Gastroesophageal sphincter (tissue), 4 donors: ENCODE measurements around the gene GPC1. TPM values are rescaled to one million over a fixed set of nuclear protein-coding genes. Genes with fewer than 3 reads are reported as not detected.

Source experiments
- ATAC-seq: fragments of 150-250 bp; one replicate; pipeline ENCODE4 v1.9.1; 2016; ENCODE audit warnings: mild to moderate bottlenecking, moderate library complexity
- H3K27ac ChIP-seq, 4 donors: fragments of 200-600 bp; sonication (generic) in 3 of 4; 1 replicate in 3 of 4; 2 replicates in 1 of 4; pipeline ENCODE4 v1.5.1; 2016 to 2019
- H3K27me3 ChIP-seq: fragments of 200-600 bp; sonication (generic); one replicate; pipeline ENCODE4 v1.5.1; 2019
- H3K36me3 ChIP-seq, 2 donors: fragments of 200-600 bp; sonication (generic); one replicate each; pipeline ENCODE4 v1.5.1; 2019; ENCODE audit warnings: control low read depth in 1 of 2
- H3K4me1 ChIP-seq, 3 donors: fragments of 200-600 bp; sonication (generic); 1 replicate in 2 of 3; 2 replicates in 1 of 3; pipeline ENCODE4 v1.5.1; 2016 to 2019; ENCODE audit warnings: control low read depth in 2 of 3
- H3K4me3 ChIP-seq, 2 donors: fragments of 200-600 bp; sonication (generic); one replicate each; pipeline ENCODE4 v1.5.1; 2019; ENCODE audit warnings: mild to moderate bottlenecking in 1 of 2, moderate library complexity in 1 of 2
- H3K9me3 ChIP-seq, 3 donors: fragments of 200-600 bp; sonication (generic); one replicate each; pipeline ENCODE4 v1.5.1; 2017 to 2019; ENCODE audit warnings: control low read depth in 2 of 3
- CTCF ChIP-seq, 4 experiments: fragments of 200-600 bp in 2 of 4; fragments of 450-650 bp in 2 of 4; sonication (generic) in 1 of 4; IDR thresholded peaks; one replicate each; pipeline ENCODE4 v1.5.1; 2017 to 2019; ENCODE audit warnings: antibody characterized with exemption in 4 of 4, mild to moderate bottlenecking in 2 of 4, moderate library complexity in 2 of 4
- EP300 ChIP-seq: sonication (generic); formaldehyde crosslinking; IDR thresholded peaks from one replicate; pipeline ENCODE4 v1.6.1; 2017; ENCODE audit warnings: antibody characterized with exemption, mild to moderate bottlenecking
- POLR2A ChIP-seq, 2 donors: fragments of 450-650 bp; IDR thresholded peaks; one replicate each; pipeline ENCODE4 v1.6.1; 2017; ENCODE audit warnings: antibody characterized with exemption in 2 of 2, mild to moderate bottlenecking in 2 of 2, moderate library complexity in 1 of 2
- POLR2AphosphoS5 ChIP-seq: sonication (generic); formaldehyde crosslinking; IDR thresholded peaks from one replicate; pipeline ENCODE4 v1.6.1; 2017; ENCODE audit warnings: antibody characterized with exemption
- WGBS, 2 donors: methylation state at CpG; one replicate each; pipeline ENCODE4 v1.1.5; 2018; ENCODE audit warnings: low coverage in 1 of 2; 5-methylcytosine and 5-hydroxymethylcytosine counted together
- total RNA-seq, 4 donors: library from RNA; depleted of rRNA; stranded (reverse); fragments of >200 nt; gene quantifications; one replicate each; pipeline ENCODE4 v1.1.0, GENCODE V29; 2016

The GPC1 gene
- total RNA-seq, 4 donors from 2014 or later: 22.5 to 73.9 (median 43.3) TPM

GRCh38 chr2:240466579-240467148, 31.2 kb downstream of the GPC1 start:
- H3K27me3 ChIP-seq: peaks cover 3% of the 10 kb centered on the region
- WGBS, 2 donors: no CpG with 5 or more reads among the region's 19 CpGs
- ATAC-seq: no peak
- H3K4me3 ChIP-seq: no peak overlapping the region
- H3K4me1 ChIP-seq: no peaks in the 10 kb centered on the region
- H3K9me3 ChIP-seq: no peaks in the 10 kb centered on the region
- H3K27ac ChIP-seq: no peak overlapping the region
- peaks cover 0 to 54% of the 10 kb centered on the region in 2 donors for H3K36me3 ChIP-seq
- TF ChIP-seq CTCF (IDR thresholded peaks at IDR 0.05) (no peak), EP300 (no peak), POLR2A (IDR thresholded peaks at IDR 0.05) (no peak), POLR2AphosphoS5 (no peak)

- no peaks in the 10 kb centered on the region for H3K4me1 ChIP-seq
- no peak overlapping the region for H3K4me3 ChIP-seq
- no CpG with 5 or more reads among the region's 12 CpGs for WGBS, 2 donors
- no peak overlapping the region for H3K27ac ChIP-seq
- peaks cover 0 to 3% (median 0%) of the 10 kb centered on the region in 3 donors for H3K9me3 ChIP-seq
- TF ChIP-seq EP300: no peak
- TF ChIP-seq POLR2A (IDR thresholded peaks at IDR 0.05): no peak
- no peak for TF ChIP-seq CTCF (IDR thresholded peaks at IDR 0.05)
- no peak for TF ChIP-seq POLR2AphosphoS5
- no peak for ATAC-seq
- peaks cover 3% of the 10 kb centered on the region for H3K27me3 ChIP-seq
- H3K36me3 ChIP-seq: peaks cover 0 to 50% of the 10 kb centered on the region in 2 donors
These were observed 31.7 kb downstream of the GPC1 start for GRCh38 chr2:240467149-240467642.

- Histone ChIP-seq H3K9me3 (peaks cover 0 to 9% (median 0%) of the 10 kb centered on the region in 3 donors), H3K27ac (no peak overlapping the region), H3K4me3 (no peak overlapping the region), H3K27me3 (peaks cover 3% of the 10 kb centered on the region), H3K36me3 (peaks cover 0 to 44% of the 10 kb centered on the region in 2 donors), H3K4me1 (no peaks in the 10 kb centered on the region)
- ATAC-seq: no peak
- 66% methylated on average over 4 of the region's 22 CpGs; no CpG with 5 or more reads in 1 of the 2 donors for WGBS, 2 donors
- TF ChIP-seq POLR2AphosphoS5 (peak; percentile 3), EP300 (no peak)
These were observed 32.3 kb downstream of the GPC1 start for GRCh38 chr2:240467659-240468302.

- Histone ChIP-seq H3K27ac (no peak overlapping the region), H3K4me1 (no peaks in the 10 kb centered on the region), H3K27me3 (peaks cover 3% of the 10 kb centered on the region), H3K4me3 (no peak overlapping the region), H3K36me3 (peaks cover 0 to 36% of the 10 kb centered on the region in 2 donors), H3K9me3 (peaks cover 0 to 14% (median 0%) of the 10 kb centered on the region in 3 donors)
- no peak for ATAC-seq
- WGBS, 2 donors: 73% methylated on average over 4 of the region's 20 CpGs; no CpG with 5 or more reads in 1 of the 2 donors
- TF ChIP-seq POLR2A (IDR thresholded peaks at IDR 0.05): no peak
- TF ChIP-seq EP300: no peak
These were observed 33.1 kb downstream of the GPC1 start for GRCh38 chr2:240468303-240469238.

- TF ChIP-seq POLR2A (IDR thresholded peaks at IDR 0.05) (no peak), CTCF (IDR thresholded peaks at IDR 0.05) (no peak), EP300 (no peak), POLR2AphosphoS5 (no peak)
- ATAC-seq: no peak
- Histone ChIP-seq H3K4me3 (no peak overlapping the region), H3K4me1 (no peaks in the 10 kb centered on the region), H3K27me3 (peaks cover 3% of the 10 kb centered on the region), H3K27ac (no peak overlapping the region), H3K9me3 (peaks cover 0 to 20% (median 0%) of the 10 kb centered on the region in 3 donors), H3K36me3 (peaks cover 0 to 29% of the 10 kb centered on the region in 2 donors)
- 42 to 68% methylated on average over 2 to 4 of the region's 10 CpGs for WGBS, 2 donors
These were observed 33.8 kb downstream of the GPC1 start for GRCh38 chr2:240469239-240469636.
